Right forelimb (tissue), 1 donor: ENCODE results near the gene SYT8.
"Not testable (repeated sequence)": the region's sequence is repeated elsewhere in the genome, so short reads cannot be mapped to it uniquely, and the experiment has no call there.

Experiments
- DNase-seq: peaks from one replicate; pipeline ENCODE4 v3.0.0-alpha.2; 2018

Gene SYT8

DNA sequence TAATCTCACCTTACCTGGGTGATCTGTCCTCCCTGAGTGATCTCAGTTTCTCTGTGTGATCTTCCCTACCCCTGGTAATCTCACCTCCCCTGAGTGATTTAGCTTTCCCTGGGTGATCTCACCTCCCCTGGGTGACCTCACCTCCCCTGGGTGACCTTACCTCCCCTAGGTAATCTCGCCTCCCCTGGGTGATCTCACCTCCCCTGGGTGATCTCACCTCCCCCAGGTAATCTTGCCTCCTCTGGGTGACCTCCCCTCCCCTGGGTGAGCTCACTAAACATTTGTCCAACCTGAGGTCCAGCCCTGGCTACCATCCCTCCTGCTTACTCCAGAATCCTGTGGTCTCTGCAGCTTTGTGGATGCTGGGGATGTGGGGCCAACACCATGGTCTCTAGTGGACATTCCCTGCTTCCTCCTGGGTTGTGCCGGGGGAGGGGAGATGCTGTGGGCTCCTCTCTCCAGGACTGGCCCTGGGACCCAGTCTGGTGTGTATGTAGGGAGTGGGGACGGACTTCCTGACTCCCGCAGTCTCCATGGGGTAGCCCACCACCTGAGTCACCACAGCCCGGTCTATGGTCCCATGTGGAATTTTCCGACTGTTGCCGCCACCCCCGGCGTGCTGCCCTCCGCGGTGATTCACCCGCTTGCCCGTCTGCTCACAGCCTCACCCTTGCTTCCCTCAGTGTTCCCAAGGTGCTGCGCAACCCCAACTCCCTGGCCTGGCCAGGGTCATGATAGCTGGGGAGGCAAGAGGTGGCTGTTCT lies 28.0 kb downstream of the SYT8 start:
- DNase-seq = no peak

GRCh38 chr11:1863352-1864216 lies 28.8 kb downstream of the SYT8 start:
- peak; percentile 90 for DNase-seq

DNA sequence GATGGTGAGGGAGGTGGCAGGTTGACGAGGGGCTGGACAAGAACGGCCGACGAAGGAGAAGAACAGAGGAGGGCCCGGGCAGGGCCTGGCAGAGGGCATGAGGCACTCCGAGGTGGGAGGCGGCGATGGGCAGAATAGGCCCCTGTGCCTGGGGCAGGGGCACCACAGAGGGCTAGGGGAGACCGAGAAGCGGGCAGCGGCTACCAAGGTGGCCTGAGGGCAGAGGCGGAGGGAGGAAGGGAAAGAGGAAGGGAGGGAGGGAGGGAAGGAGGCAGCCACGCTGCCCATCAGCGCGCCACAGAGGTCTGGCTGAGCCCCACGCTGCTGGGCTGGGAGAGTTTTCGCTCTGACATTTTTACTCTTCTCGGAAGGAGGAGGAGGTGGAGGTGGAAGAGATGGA lies 29.4 kb downstream of the SYT8 start:
- no peak for DNase-seq

GRCh38 chr11:1864831-1865665 lies 30.3 kb downstream of the SYT8 start:
- DNase-seq = no peak

DNA sequence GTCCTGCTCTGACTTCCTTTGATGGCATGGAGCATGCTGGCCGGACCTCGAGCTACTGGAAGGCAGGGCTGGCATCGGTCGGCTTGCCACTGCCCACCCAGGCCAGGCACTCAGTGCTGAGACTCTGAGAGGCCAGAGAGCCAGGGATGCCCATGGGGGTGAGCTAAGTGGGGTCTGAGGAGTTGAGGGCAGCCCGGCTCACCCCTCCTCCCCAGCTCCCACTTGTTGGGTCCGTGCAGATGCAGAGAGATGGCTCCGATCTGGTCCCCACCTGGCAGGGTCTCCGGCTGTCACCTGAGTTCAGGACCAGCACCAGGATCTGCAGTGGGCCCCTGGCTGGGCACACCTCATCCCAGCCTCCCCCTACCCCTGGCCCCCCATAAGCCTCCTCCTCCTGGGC lies 31.4 kb downstream of the SYT8 start:
- DNase-seq = no peak

- DNase-seq = no peak
Measured at GRCh38 chr11:1866776-1867175, 32.0 kb downstream of the SYT8 start.

DNA sequence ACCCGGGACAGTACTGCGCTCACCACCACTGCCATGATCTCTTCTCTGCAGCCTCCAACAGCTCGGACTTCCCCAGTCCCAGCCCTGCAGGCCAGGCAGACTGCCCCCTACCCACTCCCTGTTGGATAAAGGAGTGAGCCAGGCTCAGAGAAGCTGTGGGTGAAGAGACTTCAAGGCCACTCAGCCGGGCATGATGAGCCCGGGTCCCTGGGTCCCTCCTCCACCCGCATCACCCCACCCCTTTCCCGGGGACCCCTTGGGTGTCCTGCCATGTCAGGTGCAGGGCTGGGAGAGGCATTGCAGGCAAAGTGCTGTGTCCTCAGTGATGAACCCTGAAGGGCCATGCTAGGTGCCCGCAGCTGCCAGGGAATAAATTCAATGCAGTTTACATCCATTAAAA lies 32.6 kb downstream of the SYT8 start:
- DNase-seq = no peak

- no peak for DNase-seq
Measured at GRCh38 chr11:1868056-1868635, 33.4 kb downstream of the SYT8 start.

DNA sequence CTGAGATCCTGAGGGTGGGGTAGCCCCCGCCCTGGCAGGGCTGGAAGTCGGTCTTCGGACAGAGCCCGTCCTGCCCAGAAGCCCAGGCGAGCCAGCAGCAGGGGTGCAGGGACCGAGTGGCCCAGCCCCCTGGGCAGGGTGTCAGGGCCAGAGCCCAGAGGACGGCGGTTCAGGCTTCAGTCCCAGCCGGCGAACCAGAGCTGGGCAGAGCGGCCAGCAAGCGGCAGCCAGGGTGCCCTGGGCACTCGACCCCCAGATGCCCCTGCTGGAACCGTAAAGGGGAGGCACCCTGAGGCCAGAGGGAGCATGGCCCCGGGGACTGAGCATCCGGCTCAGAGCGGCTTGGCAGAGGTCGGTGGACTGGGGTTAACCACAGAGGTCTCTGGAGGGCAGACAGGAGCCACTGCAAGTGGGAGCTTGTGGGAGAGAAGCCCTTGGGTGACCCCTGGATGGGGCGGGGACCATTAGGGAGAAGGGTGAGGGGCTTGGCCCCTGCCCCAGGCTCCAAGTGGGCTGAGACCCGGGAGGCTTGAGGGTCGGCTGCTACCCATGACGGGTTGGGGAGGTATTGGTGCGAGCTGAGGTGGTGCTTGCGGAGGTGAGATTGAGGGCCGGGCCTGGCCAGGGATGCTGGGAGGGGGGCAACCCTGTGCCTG lies 34.0 kb downstream of the SYT8 start:
- DNase-seq = no peak

- DNase-seq = no peak
Measured at GRCh38 chr11:1869427-1870325, 34.9 kb downstream of the SYT8 start.

DNA sequence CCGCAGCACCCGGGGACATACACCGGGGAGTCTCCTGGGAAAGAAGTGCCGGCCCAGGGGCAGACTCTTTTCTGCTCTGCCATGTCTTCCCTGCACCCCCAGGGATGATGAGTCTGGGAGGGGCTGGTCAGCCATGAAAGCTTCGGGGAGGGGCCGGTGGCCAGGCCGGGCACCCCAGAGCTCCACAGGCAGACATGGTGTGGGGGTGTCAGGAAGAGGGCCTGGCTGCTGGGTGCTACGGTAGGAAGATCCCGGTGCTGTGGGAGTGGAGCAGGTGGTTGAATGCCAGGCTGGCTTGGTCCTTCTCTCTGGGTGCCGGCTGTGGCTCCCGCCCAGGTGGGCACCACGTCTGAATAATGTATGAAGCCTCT lies 35.5 kb downstream of the SYT8 start:
- DNase-seq = no peak

DNA sequence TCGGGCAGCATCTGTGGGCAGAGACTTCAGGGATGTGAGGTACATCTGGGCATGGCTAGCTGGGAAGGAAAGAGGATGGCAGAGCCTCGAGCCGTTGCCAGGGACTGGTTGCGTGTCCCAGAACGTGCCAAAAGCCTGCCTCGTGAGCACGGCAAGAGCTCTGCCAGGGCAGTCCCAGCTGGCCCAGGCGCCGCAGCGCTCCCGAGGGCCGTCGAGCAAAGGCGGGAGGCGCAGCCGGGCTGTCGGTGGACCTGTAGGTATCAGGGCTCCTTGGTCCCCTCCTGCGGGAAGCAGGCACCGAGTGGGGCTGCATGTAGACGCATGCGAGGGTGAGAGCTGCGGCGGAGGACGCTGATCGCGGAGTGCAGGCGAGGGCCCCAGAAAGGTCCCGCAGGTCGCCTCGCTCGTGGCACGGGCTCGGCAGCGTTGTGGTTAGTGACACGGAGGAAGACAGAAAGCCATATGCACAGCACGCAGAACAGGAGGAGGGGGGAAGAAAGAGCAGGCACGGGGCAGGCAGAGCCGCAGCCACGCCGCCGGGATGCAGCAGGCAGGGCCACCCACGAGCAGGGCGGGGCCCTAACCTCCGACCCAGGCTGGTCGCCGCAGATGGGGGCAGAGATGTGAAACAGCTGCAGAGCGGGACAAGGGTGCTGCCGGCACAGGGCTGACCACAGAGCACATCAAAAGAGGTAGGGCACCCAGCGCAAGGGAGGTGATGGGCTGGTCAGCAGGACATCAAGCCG lies 36.1 kb downstream of the SYT8 start:
- DNase-seq = no peak

GRCh38 chr11:1871531-1871930 lies 36.7 kb downstream of the SYT8 start:
- DNase-seq = no peak

GRCh38 chr11:1872267-1872985 lies 37.6 kb downstream of the SYT8 start:
- no peak for DNase-seq

GRCh38 chr11:1873048-1873812 lies 38.4 kb downstream of the SYT8 start:
- no peak for DNase-seq

DNA sequence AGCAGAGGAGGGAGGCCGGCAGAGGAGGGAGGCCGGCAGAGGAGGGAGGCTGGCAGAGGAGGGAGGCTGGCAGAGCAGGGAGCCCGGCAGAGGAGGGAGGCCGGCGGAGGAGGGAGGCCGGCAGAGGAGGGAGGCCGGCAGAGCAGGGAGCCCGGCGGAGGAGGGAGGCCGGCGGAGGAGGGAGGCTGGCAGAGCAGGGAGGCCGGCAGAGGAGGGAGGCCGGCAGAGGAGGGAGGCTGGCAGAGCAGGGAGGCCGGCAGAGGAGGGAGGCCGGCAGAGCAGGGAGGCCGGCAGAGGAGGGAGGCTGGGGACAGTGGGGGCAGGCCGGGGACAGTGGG lies 39.0 kb downstream of the SYT8 start:
- not testable (repeated sequence) for DNase-seq

- DNase-seq = not testable (repeated sequence)
Measured at GRCh38 chr11:1874441-1875092, 39.8 kb downstream of the SYT8 start.

GRCh38 chr11:1875093-1875850 lies 40.5 kb downstream of the SYT8 start:
- no peak for DNase-seq
